ENCODE data around the gene SPPL2A. TPM values are rescaled to one million over a fixed set of nuclear protein-coding genes. Genes with fewer than 3 reads are reported as not detected.
"Not testable (repeated sequence)": the region's sequence is repeated elsewhere in the genome, so short reads cannot be mapped to it uniquely, and the experiment has no call there.

SPPL2A gene
- total RNA-seq, 1 donor from 2014 or later: 66.7 TPM

DNA sequence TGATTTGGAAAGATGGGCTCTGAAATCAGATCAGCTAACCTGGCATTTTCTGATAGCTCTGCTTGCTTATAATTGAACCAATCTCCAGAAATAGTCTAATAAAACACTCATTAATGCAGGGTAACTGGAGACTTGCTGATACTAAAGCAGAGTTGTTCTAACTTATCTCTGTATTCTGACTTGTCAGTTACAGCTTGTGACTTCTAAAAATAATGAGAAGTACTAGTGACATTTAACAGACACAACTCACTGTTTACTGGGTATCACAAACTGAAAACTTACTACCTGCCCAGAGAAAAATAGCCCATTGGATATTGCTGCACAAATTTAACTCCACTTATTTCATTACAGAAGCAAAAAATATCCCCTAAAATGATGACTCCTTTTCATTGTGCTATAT is 54.9 kb downstream of the SPPL2A start:
- TF ChIP-seq, protein P1, sequence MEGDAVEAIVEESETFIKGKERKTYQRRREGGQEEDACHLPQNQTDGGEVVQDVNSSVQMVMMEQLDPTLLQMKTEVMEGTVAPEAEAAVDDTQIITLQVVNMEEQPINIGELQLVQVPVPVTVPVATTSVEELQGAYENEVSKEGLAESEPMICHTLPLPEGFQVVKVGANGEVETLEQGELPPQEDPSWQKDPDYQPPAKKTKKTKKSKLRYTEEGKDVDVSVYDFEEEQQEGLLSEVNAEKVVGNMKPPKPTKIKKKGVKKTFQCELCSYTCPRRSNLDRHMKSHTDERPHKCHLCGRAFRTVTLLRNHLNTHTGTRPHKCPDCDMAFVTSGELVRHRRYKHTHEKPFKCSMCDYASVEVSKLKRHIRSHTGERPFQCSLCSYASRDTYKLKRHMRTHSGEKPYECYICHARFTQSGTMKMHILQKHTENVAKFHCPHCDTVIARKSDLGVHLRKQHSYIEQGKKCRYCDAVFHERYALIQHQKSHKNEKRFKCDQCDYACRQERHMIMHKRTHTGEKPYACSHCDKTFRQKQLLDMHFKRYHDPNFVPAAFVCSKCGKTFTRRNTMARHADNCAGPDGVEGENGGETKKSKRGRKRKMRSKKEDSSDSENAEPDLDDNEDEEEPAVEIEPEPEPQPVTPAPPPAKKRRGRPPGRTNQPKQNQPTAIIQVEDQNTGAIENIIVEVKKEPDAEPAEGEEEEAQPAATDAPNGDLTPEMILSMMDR (IDR thresholded peaks at IDR 0.05; ENCODE audit: unreplicated experiment): no peak
- H3K27me3 Mint-ChIP-seq: no peaks in the 10 kb centered on the region
- no peak for DNase-seq (ENCODE audit: low spot score, unreplicated experiment)
- no peaks in the 10 kb centered on the region for H3K4me1 Mint-ChIP-seq (ENCODE audit: low read depth)
- H3K4me3 Mint-ChIP-seq (ENCODE audit: low read depth): no peak overlapping the region
- H3K27ac Mint-ChIP-seq: no peak overlapping the region
- H3K9me3 Mint-ChIP-seq (ENCODE audit: low read depth): no peaks in the 10 kb centered on the region
- peaks cover 7% of the 10 kb centered on the region for H3K36me3 Mint-ChIP-seq (ENCODE audit: insufficient read depth)

DNA sequence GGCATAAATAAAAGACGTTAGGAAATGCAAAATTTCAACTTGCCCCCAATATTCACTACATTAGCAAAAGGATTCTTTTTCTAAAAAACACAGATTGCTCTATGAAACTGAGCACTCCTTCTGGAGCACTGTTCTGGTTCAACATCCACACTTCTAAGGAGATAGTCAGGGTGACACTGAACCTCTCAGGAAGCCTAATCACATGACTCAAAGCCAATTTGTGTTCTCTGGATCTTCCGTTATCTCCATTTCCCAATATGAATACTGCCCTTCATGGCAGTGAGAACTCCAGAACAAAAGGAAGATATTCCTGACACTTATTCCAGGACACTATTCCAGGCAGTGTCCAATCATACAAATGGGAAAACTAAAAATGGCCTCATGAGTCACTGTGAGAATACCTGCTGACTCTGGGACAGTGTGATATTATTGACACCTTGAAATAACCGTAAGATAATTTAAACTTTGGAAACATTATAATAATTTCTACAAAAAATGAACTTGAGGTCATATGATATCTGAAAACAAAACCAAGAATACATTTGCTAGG is 57.6 kb downstream of the SPPL2A start:
- no peaks in the 10 kb centered on the region for H3K9me3 Mint-ChIP-seq (ENCODE audit: low read depth)
- TF ChIP-seq, protein P1 (IDR thresholded peaks at IDR 0.05; ENCODE audit: unreplicated experiment): no peak
- peaks cover 8% of the 10 kb centered on the region for H3K36me3 Mint-ChIP-seq (ENCODE audit: insufficient read depth)
- no peak overlapping the region for H3K4me3 Mint-ChIP-seq (ENCODE audit: low read depth)
- no peak for DNase-seq (ENCODE audit: low spot score, unreplicated experiment)
- no peaks in the 10 kb centered on the region for H3K4me1 Mint-ChIP-seq (ENCODE audit: low read depth)
- H3K27me3 Mint-ChIP-seq: no peaks in the 10 kb centered on the region
- no peak overlapping the region for H3K27ac Mint-ChIP-seq

DNA sequence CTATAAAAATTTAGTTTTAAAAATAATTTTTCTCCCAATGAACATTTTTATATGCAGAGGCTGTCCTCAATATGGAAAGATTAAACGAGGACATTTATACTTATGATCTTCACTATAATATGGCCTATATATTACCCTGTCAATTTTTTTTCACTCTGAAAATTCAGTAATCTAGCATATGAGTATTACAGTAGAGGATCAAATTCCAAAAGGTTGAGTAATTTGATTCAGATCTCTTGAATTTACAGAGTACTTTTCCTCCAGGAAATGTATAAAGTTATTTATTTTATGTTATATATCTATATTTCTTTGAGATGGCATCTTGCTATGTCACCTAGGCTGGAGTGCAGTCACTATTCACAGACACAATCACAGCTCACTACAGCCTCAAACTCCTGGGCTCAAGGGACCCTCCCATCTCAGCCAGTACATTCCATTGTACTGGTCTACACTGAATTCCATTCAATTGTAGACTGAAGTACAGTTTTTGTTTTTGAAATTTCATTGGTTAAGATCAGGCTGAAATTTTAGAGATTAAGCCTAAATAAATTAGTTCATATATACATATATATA is 62.7 kb downstream of the SPPL2A start:
- H3K27ac Mint-ChIP-seq: no peak overlapping the region
- H3K27me3 Mint-ChIP-seq: no peaks in the 10 kb centered on the region
- H3K4me1 Mint-ChIP-seq (ENCODE audit: low read depth): no peaks in the 10 kb centered on the region
- no peak for DNase-seq (ENCODE audit: low spot score, unreplicated experiment)
- no peak overlapping the region for H3K4me3 Mint-ChIP-seq (ENCODE audit: low read depth)
- H3K36me3 Mint-ChIP-seq (ENCODE audit: insufficient read depth): peaks cover 13% of the 10 kb centered on the region
- TF ChIP-seq, protein P1 (IDR thresholded peaks at IDR 0.05; ENCODE audit: unreplicated experiment): no peak
- no peaks in the 10 kb centered on the region for H3K9me3 Mint-ChIP-seq (ENCODE audit: low read depth)

DNA sequence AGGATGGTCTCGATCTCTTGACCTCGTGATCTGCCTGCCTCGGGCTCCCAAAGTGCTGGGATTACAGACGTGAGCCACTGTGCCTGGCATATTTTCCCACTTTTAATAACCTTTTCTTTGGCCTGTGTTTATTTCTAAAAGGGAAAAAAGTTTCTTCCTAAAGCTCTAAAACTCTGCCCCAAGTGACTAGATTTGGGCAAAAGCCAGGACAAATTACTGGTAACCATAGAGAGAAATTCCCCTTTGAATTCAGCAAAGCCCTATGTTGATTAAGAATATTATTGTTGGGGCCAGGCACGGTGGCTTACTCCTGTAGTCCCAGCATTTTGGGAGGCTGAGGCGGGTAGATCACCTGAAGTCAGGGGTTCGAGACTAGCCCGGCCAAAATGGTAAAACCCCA is 67.4 kb downstream of the SPPL2A start:
- DNase-seq (ENCODE audit: low spot score, unreplicated experiment): no peak
- Mint-ChIP-seq H3K27ac (no peak overlapping the region), H3K9me3 (ENCODE audit: low read depth) (no peaks in the 10 kb centered on the region), H3K4me3 (ENCODE audit: low read depth) (no peak overlapping the region), H3K27me3 (no peaks in the 10 kb centered on the region), H3K4me1 (ENCODE audit: low read depth) (no peaks in the 10 kb centered on the region), H3K36me3 (ENCODE audit: insufficient read depth) (peaks cover 5% of the 10 kb centered on the region)
- TF ChIP-seq, protein P1 (IDR thresholded peaks at IDR 0.05; ENCODE audit: unreplicated experiment): no peak

DNA sequence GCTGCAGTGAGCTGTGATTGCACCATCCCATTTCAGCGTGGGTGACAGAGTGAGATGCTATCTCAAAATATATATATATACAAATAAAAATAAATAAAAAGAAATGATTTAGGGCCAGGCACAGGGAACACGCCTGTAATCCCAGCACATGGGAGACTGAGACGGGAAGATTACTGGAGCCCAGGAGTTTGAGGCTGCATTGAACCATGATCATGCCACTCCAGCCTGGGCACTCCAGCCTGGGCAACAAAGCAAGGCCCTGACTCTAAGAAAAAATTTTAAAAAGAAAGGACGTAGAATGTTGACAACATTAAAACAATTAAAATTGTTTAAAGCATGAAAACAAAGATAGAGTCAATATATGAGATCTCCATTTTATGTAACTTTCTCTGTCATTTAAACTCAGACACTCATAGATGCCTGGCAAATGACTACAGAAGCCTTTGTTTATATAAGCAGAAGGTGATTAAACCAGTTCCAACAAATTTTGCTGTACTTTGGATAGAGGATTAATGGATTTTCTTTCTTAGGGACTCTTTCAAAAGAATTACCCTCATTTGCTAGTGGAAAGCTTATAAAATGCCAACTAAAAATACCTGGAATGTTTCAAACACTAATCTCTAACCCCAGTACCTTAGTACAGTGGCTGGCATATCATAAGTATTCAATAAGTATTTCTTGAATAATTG is 68.3 kb downstream of the SPPL2A start:
- H3K27ac Mint-ChIP-seq: no peak overlapping the region
- TF ChIP-seq, protein P1 (IDR thresholded peaks at IDR 0.05; ENCODE audit: unreplicated experiment): no peak
- no peak overlapping the region for H3K4me3 Mint-ChIP-seq (ENCODE audit: low read depth)
- H3K36me3 Mint-ChIP-seq (ENCODE audit: insufficient read depth): peaks cover 5% of the 10 kb centered on the region
- no peak for DNase-seq (ENCODE audit: low spot score, unreplicated experiment)
- no peaks in the 10 kb centered on the region for H3K27me3 Mint-ChIP-seq
- no peaks in the 10 kb centered on the region for H3K4me1 Mint-ChIP-seq (ENCODE audit: low read depth)
- no peaks in the 10 kb centered on the region for H3K9me3 Mint-ChIP-seq (ENCODE audit: low read depth)

DNA sequence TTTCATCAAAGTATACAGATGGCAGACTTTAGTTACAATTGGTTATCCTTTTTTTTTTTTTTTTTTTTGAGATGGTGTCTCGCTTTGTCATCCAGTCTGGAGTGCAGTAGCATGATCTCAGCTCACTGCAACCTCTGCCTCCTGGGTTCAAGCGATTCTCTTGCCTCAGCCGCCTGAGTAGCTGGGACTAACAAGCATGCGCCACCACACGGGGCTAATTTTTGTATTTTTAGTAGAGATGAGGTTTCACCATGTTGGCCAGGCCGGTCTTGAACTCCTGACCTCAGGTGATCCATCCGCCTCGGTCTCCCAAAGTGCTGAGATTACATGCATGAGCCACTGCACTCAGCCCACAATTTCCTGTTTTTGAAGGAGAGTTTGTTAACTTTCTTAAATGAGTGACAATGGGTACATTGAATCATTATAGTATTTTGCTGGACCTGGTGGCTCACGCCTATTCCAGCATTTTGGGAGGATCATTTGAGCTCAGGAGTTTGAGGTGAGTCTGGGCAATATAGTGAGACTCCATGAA is 70.8 kb downstream of the SPPL2A start:
- H3K9me3 Mint-ChIP-seq (ENCODE audit: low read depth); H3K36me3 Mint-ChIP-seq (ENCODE audit: insufficient read depth); DNase-seq (ENCODE audit: low spot score, unreplicated experiment); H3K4me1 Mint-ChIP-seq (ENCODE audit: low read depth); H3K27me3 Mint-ChIP-seq; H3K27ac Mint-ChIP-seq; H3K4me3 Mint-ChIP-seq (ENCODE audit: low read depth): not testable (repeated sequence)

Data from progenitor cell of endocrine pancreas (in vitro differentiated cells).